Effector memory CD4-positive, alpha-beta T cell (primary cell): ENCODE results near the gene FCN2.

Source experiments
- DNase-seq, 3 donors: peaks; one replicate each; pipeline ENCODE4 v3.0.0-alpha.2; 2020
- H3K27ac ChIP-seq: 2 replicates; pipeline ENCODE4 v1.7.0; 2013; ENCODE audit warnings: mild to moderate bottlenecking, low read length, moderate library complexity; ENCODE audit not compliant: insufficient read depth, poor library complexity, severe bottlenecking
- H3K27me3 ChIP-seq: replicated peaks from 2 replicates; pipeline ENCODE4 v1.7.0; 2013; ENCODE audit warnings: mild to moderate bottlenecking, low read length; ENCODE audit not compliant: insufficient read depth, control insufficient read depth, poor library complexity, severe bottlenecking
- H3K36me3 ChIP-seq: 2 replicates; pipeline ENCODE4 v1.7.0; 2013; ENCODE audit warnings: mild to moderate bottlenecking, low read length, moderate library complexity; ENCODE audit not compliant: control insufficient read depth, insufficient read depth
- H3K4me1 ChIP-seq: 2 replicates; pipeline ENCODE4 v1.7.0; 2013; ENCODE audit warnings: low read length, mild to moderate bottlenecking; ENCODE audit not compliant: control insufficient read depth, insufficient read depth, poor library complexity, severe bottlenecking
- H3K4me3 ChIP-seq: 2 replicates; pipeline ENCODE4 v1.7.0; 2013; ENCODE audit warnings: low read length, low read depth, mild to moderate bottlenecking; ENCODE audit not compliant: insufficient read depth, poor library complexity, severe bottlenecking
- H3K9me3 ChIP-seq: 2 replicates; pipeline ENCODE4 v1.7.0; 2013; ENCODE audit warnings: mild to moderate bottlenecking, low read length, moderate library complexity; ENCODE audit not compliant: control insufficient read depth

The FCN2 gene

GRCh38 chr9:134847138-134847537 lies 33.5 kb upstream of the FCN2 start:
- Histone ChIP-seq H3K4me1 (no peaks in the 10 kb centered on the region), H3K4me3 (no peak overlapping the region), H3K27ac (no peak overlapping the region), H3K36me3 (no peaks in the 10 kb centered on the region), H3K9me3 (no peaks in the 10 kb centered on the region), H3K27me3 (no peaks in the 10 kb centered on the region)
- no peak for DNase-seq

- DNase-seq: no peak
- no peaks in the 10 kb centered on the region for H3K36me3 ChIP-seq
- H3K9me3 ChIP-seq: no peaks in the 10 kb centered on the region
- no peak overlapping the region for H3K27ac ChIP-seq
- no peak overlapping the region for H3K4me3 ChIP-seq
- no peaks in the 10 kb centered on the region for H3K4me1 ChIP-seq
- H3K27me3 ChIP-seq: no peaks in the 10 kb centered on the region
Observed at GRCh38 chr9:134847752-134848432, 32.7 kb upstream of the FCN2 start.

- DNase-seq: no peak
- no peak overlapping the region for H3K27ac ChIP-seq
- no peaks in the 10 kb centered on the region for H3K36me3 ChIP-seq
- no peaks in the 10 kb centered on the region for H3K27me3 ChIP-seq
- no peak overlapping the region for H3K4me3 ChIP-seq
- H3K9me3 ChIP-seq: no peaks in the 10 kb centered on the region
- no peaks in the 10 kb centered on the region for H3K4me1 ChIP-seq
Observed at GRCh38 chr9:134848504-134848903, 32.1 kb upstream of the FCN2 start.

GRCh38 chr9:134850611-134851010 lies 30.0 kb upstream of the FCN2 start:
- Histone ChIP-seq H3K27ac (no peak overlapping the region), H3K9me3 (no peaks in the 10 kb centered on the region), H3K36me3 (no peaks in the 10 kb centered on the region), H3K27me3 (no peaks in the 10 kb centered on the region), H3K4me3 (no peak overlapping the region), H3K4me1 (no peaks in the 10 kb centered on the region)
- no peak for DNase-seq

GRCh38 chr9:134851020-134851419 lies 29.6 kb upstream of the FCN2 start:
- no peaks in the 10 kb centered on the region for H3K9me3 ChIP-seq
- H3K4me3 ChIP-seq: no peak overlapping the region
- H3K4me1 ChIP-seq: no peaks in the 10 kb centered on the region
- no peaks in the 10 kb centered on the region for H3K36me3 ChIP-seq
- no peak for DNase-seq
- H3K27ac ChIP-seq: no peak overlapping the region
- no peaks in the 10 kb centered on the region for H3K27me3 ChIP-seq

- Histone ChIP-seq H3K36me3 (no peaks in the 10 kb centered on the region), H3K9me3 (no peaks in the 10 kb centered on the region), H3K4me3 (no peak overlapping the region), H3K27me3 (no peaks in the 10 kb centered on the region), H3K27ac (no peak overlapping the region), H3K4me1 (no peaks in the 10 kb centered on the region)
- DNase-seq: no peak
Observed at GRCh38 chr9:134852906-134853654, 27.5 kb upstream of the FCN2 start.

GRCh38 chr9:134853893-134854292 lies 26.7 kb upstream of the FCN2 start:
- H3K9me3 ChIP-seq: no peaks in the 10 kb centered on the region
- DNase-seq: no peak
- H3K4me3 ChIP-seq: no peak overlapping the region
- no peak overlapping the region for H3K27ac ChIP-seq
- no peaks in the 10 kb centered on the region for H3K4me1 ChIP-seq
- no peaks in the 10 kb centered on the region for H3K36me3 ChIP-seq
- H3K27me3 ChIP-seq: no peaks in the 10 kb centered on the region

- no peak overlapping the region for H3K4me3 ChIP-seq
Observed at GRCh38 chr9:134854541-134854981, 26.0 kb upstream of the FCN2 start.

GRCh38 chr9:134855231-134855899 lies 25.2 kb upstream of the FCN2 start:
- Histone ChIP-seq H3K4me1 (no peaks in the 10 kb centered on the region), H3K9me3 (no peaks in the 10 kb centered on the region), H3K27me3 (no peaks in the 10 kb centered on the region), H3K27ac (no peak overlapping the region), H3K36me3 (no peaks in the 10 kb centered on the region), H3K4me3 (no peak overlapping the region)
- no peak for DNase-seq

More at GRCh38 chr9:134854541-134854981, 26.0 kb upstream of the FCN2 start:
- Histone ChIP-seq H3K27ac (no peak overlapping the region), H3K4me1 (no peaks in the 10 kb centered on the region), H3K9me3 (no peaks in the 10 kb centered on the region), H3K36me3 (no peaks in the 10 kb centered on the region), H3K27me3 (no peaks in the 10 kb centered on the region)
- DNase-seq: no peak

GRCh38 chr9:134855900-134856377 lies 24.7 kb upstream of the FCN2 start:
- H3K27me3 ChIP-seq: no peaks in the 10 kb centered on the region

More at GRCh38 chr9:134855900-134856377, 24.7 kb upstream of the FCN2 start:
- Histone ChIP-seq H3K9me3 (no peaks in the 10 kb centered on the region), H3K4me1 (no peaks in the 10 kb centered on the region), H3K27ac (no peak overlapping the region), H3K36me3 (no peaks in the 10 kb centered on the region), H3K4me3 (no peak overlapping the region)
- DNase-seq: no peak
